ENCODE measurements around the gene RABGAP1L. TPM values are rescaled to one million over a fixed set of nuclear protein-coding genes. Genes with fewer than 3 reads are reported as not detected.

RABGAP1L gene
- total and polyA plus RNA-seq, 2 of the 8 experiments (the other 6 are each of a cell fraction or from before 2014, with no cell fraction given), result 33.3 to 156 TPM

DNA sequence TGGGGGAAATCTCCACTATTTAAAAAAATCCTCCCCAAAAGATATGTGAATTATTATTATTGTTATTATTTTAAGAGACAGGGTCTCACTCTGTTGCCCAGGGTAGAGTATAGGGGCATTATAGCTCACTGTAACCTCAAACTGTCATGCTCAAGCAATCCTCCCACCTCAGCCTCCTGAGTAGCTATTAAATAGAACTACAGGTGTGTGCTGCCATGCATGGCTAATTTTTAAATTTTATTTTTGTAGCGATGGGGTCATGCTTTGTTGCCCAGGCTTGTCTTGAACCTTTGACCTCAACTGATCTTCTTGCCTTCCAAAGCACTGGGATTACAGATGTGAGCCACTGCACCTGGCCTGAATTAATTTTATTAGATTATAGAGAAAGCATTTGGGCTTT, 116.8 kb downstream of the RABGAP1L start (continued):
- no peak for TF ChIP-seq TAF1 (IDR thresholded peaks at IDR 0.05; ENCODE audit: low read depth, low read length)
- no peak for TF ChIP-seq RFX5 (IDR thresholded peaks at IDR 0.05; ENCODE audit: borderline replicate concordance, low read depth, low read length)
- TF ChIP-seq POLR2A (IDR thresholded peaks at IDR 0.05; ENCODE audit: control extremely low read depth in 1 of 2, low read depth in 2 of 2, low read length in 2 of 2), result no peak
- no peak for TF ChIP-seq GABPA (IDR thresholded peaks at IDR 0.05; ENCODE audit: borderline replicate concordance, insufficient read depth, low read length)

All from H1 (cell line).